ENCODE measurements around the gene ARPC1A. TPM values are rescaled to one million over a fixed set of nuclear protein-coding genes. Genes with fewer than 3 reads are reported as not detected.

Gene ARPC1A
- polyA plus RNA-seq, 1 of the 3 experiments (the other 2 are of a cell fraction): 306 TPM

DNA sequence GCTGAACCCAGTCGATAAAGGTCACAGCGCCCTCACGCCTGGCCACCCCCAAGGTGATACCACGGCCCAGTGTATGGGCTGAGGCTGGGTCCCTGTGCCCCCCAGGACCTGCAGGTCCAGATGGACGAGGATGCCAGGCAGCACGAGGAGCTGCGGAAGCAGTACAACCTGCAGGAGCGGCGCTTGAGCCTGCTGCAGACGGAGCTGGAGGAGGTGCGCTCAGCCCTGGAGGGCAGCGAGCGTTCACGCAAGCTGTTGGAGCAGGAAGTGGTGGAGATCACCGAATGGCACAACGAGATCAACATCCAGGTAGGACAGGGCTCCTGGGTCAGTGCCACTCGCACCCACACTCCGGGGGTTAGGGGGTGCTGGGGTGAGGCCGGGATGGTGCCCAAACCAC is 24.2 kb upstream of the ARPC1A start:
- Histone ChIP-seq H3K27me3 (ENCODE audit: insufficient read depth) (no peaks in the 10 kb centered on the region), H3K4me2 (no peak overlapping the region), H3F3A (replicated peaks; ENCODE audit: insufficient read depth) (no peaks in the 10 kb centered on the region), H3K79me2 (ENCODE audit: insufficient read depth) (no peaks in the 10 kb centered on the region), H3K9me3 (no peaks in the 10 kb centered on the region), H4K20me1 (ENCODE audit: insufficient read depth) (no peaks in the 10 kb centered on the region), H3K9me2 (no peaks in the 10 kb centered on the region), H2AFZ (ENCODE audit: low read depth) (no peak overlapping the region), H3K36me3 (replicated peaks in 1 of 2; ENCODE audit: control insufficient read depth in 1 of 2, insufficient read depth in 2 of 2, low read length in 1 of 2) (no peaks in the 10 kb centered on the region), H3K27ac (ENCODE audit: low read depth in 2 of 2, low read length in 1 of 2) (no peak overlapping the region), H3K4me3 (ENCODE audit: low read depth in 2 of 2, low read length in 1 of 2) (no peak overlapping the region), H3K9ac (no peak overlapping the region), H3K4me1 (ENCODE audit: control insufficient read depth in 1 of 2, insufficient read depth in 2 of 2, low read depth in 1 of 2, low read length in 1 of 2) (no peaks in the 10 kb centered on the region)
- DNase-seq: no peak
- TF ChIP-seq, protein P1, sequence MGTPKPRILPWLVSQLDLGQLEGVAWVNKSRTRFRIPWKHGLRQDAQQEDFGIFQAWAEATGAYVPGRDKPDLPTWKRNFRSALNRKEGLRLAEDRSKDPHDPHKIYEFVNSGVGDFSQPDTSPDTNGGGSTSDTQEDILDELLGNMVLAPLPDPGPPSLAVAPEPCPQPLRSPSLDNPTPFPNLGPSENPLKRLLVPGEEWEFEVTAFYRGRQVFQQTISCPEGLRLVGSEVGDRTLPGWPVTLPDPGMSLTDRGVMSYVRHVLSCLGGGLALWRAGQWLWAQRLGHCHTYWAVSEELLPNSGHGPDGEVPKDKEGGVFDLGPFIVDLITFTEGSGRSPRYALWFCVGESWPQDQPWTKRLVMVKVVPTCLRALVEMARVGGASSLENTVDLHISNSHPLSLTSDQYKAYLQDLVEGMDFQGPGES (IDR thresholded peaks at IDR 0.05; ENCODE audit: low read depth, low read length): no peak
- TF ChIP-seq MXI1 (IDR thresholded peaks at IDR 0.05; ENCODE audit: low read depth, low read length) (no peak), TAF1 (IDR thresholded peaks at IDR 0.05; ENCODE audit: borderline replicate concordance, low read depth, low read length) (no peak), SIN3A (IDR thresholded peaks at IDR 0.05; ENCODE audit: borderline replicate concordance, low read depth, low read length) (no peak), TEAD4 (IDR thresholded peaks at IDR 0.05; ENCODE audit: borderline replicate concordance, insufficient read depth) (no peak), JUND (IDR thresholded peaks at IDR 0.05) (no peak), RXRA (IDR thresholded peaks at IDR 0.05; ENCODE audit: borderline replicate concordance, low read depth) (no peak), RAD21 (IDR thresholded peaks at IDR 0.05; ENCODE audit: low read length) (no peak), GABPA (IDR thresholded peaks at IDR 0.05; ENCODE audit: low read depth) (no peak), EP300 (IDR thresholded peaks at IDR 0.05; ENCODE audit: borderline replicate concordance in 1 of 2, low read depth in 1 of 2, low read length in 1 of 2) (no peak), TCF12 (IDR thresholded peaks at IDR 0.05) (no peak), SMC3 (IDR thresholded peaks at IDR 0.05; ENCODE audit: low read depth, low read length) (no peak), POLR2AphosphoS5 (IDR thresholded peaks at IDR 0.05; ENCODE audit: low read depth, low read length) (no peak), YY1 (IDR thresholded peaks at IDR 0.05; ENCODE audit: low read depth) (no peak)
- TF ChIP-seq, protein P2, sequence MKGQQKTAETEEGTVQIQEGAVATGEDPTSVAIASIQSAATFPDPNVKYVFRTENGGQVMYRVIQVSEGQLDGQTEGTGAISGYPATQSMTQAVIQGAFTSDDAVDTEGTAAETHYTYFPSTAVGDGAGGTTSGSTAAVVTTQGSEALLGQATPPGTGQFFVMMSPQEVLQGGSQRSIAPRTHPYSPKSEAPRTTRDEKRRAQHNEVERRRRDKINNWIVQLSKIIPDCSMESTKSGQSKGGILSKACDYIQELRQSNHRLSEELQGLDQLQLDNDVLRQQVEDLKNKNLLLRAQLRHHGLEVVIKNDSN (IDR thresholded peaks at IDR 0.05; ENCODE audit: borderline replicate concordance, low read depth): no peak
- TF ChIP-seq, protein P3, sequence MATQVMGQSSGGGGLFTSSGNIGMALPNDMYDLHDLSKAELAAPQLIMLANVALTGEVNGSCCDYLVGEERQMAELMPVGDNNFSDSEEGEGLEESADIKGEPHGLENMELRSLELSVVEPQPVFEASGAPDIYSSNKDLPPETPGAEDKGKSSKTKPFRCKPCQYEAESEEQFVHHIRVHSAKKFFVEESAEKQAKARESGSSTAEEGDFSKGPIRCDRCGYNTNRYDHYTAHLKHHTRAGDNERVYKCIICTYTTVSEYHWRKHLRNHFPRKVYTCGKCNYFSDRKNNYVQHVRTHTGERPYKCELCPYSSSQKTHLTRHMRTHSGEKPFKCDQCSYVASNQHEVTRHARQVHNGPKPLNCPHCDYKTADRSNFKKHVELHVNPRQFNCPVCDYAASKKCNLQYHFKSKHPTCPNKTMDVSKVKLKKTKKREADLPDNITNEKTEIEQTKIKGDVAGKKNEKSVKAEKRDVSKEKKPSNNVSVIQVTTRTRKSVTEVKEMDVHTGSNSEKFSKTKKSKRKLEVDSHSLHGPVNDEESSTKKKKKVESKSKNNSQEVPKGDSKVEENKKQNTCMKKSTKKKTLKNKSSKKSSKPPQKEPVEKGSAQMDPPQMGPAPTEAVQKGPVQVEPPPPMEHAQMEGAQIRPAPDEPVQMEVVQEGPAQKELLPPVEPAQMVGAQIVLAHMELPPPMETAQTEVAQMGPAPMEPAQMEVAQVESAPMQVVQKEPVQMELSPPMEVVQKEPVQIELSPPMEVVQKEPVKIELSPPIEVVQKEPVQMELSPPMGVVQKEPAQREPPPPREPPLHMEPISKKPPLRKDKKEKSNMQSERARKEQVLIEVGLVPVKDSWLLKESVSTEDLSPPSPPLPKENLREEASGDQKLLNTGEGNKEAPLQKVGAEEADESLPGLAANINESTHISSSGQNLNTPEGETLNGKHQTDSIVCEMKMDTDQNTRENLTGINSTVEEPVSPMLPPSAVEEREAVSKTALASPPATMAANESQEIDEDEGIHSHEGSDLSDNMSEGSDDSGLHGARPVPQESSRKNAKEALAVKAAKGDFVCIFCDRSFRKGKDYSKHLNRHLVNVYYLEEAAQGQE (IDR thresholded peaks at IDR 0.05; ENCODE audit: low read depth, low read length): no peak
- TF ChIP-seq, protein P4, sequence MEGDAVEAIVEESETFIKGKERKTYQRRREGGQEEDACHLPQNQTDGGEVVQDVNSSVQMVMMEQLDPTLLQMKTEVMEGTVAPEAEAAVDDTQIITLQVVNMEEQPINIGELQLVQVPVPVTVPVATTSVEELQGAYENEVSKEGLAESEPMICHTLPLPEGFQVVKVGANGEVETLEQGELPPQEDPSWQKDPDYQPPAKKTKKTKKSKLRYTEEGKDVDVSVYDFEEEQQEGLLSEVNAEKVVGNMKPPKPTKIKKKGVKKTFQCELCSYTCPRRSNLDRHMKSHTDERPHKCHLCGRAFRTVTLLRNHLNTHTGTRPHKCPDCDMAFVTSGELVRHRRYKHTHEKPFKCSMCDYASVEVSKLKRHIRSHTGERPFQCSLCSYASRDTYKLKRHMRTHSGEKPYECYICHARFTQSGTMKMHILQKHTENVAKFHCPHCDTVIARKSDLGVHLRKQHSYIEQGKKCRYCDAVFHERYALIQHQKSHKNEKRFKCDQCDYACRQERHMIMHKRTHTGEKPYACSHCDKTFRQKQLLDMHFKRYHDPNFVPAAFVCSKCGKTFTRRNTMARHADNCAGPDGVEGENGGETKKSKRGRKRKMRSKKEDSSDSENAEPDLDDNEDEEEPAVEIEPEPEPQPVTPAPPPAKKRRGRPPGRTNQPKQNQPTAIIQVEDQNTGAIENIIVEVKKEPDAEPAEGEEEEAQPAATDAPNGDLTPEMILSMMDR (IDR thresholded peaks at IDR 0.05): no peak
- CTCF ChIA-PET: interaction anchor here (1.3 to 2.3 kb wide), 2 partner anchors 10 to 12 kb away, joined by 4 to 7 read pairs; no protein-coding TSS in a partner anchor
- POLR2A ChIA-PET: no interaction called here
- WGBS (ENCODE audit: low lambda C conversion rate): 90% methylated on average over 16 of the region's 19 CpGs

Measured in SK-N-SH (cell line).